H1 (cell line): Measurements from ENCODE around the gene IL17RE. TPM values are rescaled to one million over a fixed set of nuclear protein-coding genes. Genes with fewer than 3 reads are reported as not detected.

Source experiments
- CTCF ChIA-PET: fragments of 300-600 bp; sonication (Branson Sonifier 250); formaldehyde crosslinking; loops from one replicate; lab custom pipeline; 2021; ENCODE audit not compliant: partially characterized antibody; lab: Charles Lee
- POLR2A ChIA-PET: fragments of 300-600 bp; sonication (Branson Sonifier 250); formaldehyde crosslinking; loops from one replicate; lab custom pipeline; 2021; ENCODE audit warnings: inconsistent platforms; ENCODE audit not compliant: partially characterized antibody; lab: Charles Lee
- DNase-seq, 2 experiments: peaks; one replicate each; pipeline versions ENCODE4 v3.0.0 to v3.0.0-alpha.2; 2010 to 2022; ENCODE audit warnings: low spot score in 2 of 2, low read depth in 1 of 2, mixed read lengths in 1 of 2
- FAIRE-seq: peaks from 2 replicates; lab custom pipeline; 2011; peaks lifted over from hg19 to GRCh38; lab: Jason Lieb, UNC
- H2AFZ ChIP-seq: 2 replicates; pipeline ENCODE4 v1.8.1; 2012; ENCODE audit warnings: low read length, inconsistent platforms
- H2AK5ac ChIP-seq: 2 replicates; pipeline ENCODE4 v1.6.1; 2013; ENCODE audit warnings: low read depth, low read length
- H2BK120ac ChIP-seq: replicated peaks from 2 replicates; pipeline ENCODE3; 2013; ENCODE audit warnings: low read depth, low read length, inconsistent platforms
- H2BK12ac ChIP-seq: 2 replicates; pipeline ENCODE4 v1.6.1; 2013; ENCODE audit warnings: low read depth, low read length
- H2BK15ac ChIP-seq: 2 replicates; pipeline ENCODE4 v1.6.1; 2013; ENCODE audit warnings: low read length
- H2BK20ac ChIP-seq: 2 replicates; pipeline ENCODE4 v1.6.1; 2013; ENCODE audit warnings: low read length
- H2BK5ac ChIP-seq: 2 replicates; pipeline ENCODE4 v1.6.1; 2013; ENCODE audit warnings: low read depth, low read length
- H3K14ac ChIP-seq: 2 replicates; pipeline ENCODE4 v1.6.1; 2013; ENCODE audit warnings: inconsistent platforms; ENCODE audit not compliant: insufficient read length
- H3K18ac ChIP-seq: 2 replicates; pipeline ENCODE4 v1.6.1; 2013; ENCODE audit warnings: low read length; ENCODE audit errors: extremely low read depth
- H3K23ac ChIP-seq: 2 replicates; pipeline ENCODE4 v1.6.1; 2013; ENCODE audit warnings: inconsistent platforms; ENCODE audit not compliant: insufficient read length
- H3K23me2 ChIP-seq: 2 replicates; pipeline ENCODE4 v1.6.1; 2013; ENCODE audit warnings: low read depth, low read length
- H3K27ac ChIP-seq: 2 replicates; pipeline ENCODE4 v1.6.1; 2011; ENCODE audit warnings: low read depth, low read length, inconsistent platforms
- H3K27me3 ChIP-seq, 4 experiments: replicated peaks in 1 of 4; 1 replicate in 1 of 4; 2 replicates in 3 of 4; pipeline versions ENCODE4 v1.6.1 to v1.8.1; 2011 to 2013; ENCODE audit warnings: low read length in 3 of 4, mild to moderate bottlenecking in 3 of 4, inconsistent platforms in 2 of 4, mixed read lengths in 2 of 4, moderate library complexity in 1 of 4; ENCODE audit not compliant: control insufficient read depth in 3 of 4, insufficient read depth in 3 of 4; ENCODE audit errors: extremely low read depth in 1 of 4
- H3K36me3 ChIP-seq, 4 experiments: 2 replicates each; pipeline versions ENCODE4 v1.6.1 to v1.8.1; 2011 to 2013; ENCODE audit warnings: mild to moderate bottlenecking in 4 of 4, low read length in 3 of 4, moderate library complexity in 2 of 4, control low read depth in 1 of 4, inconsistent platforms in 1 of 4; ENCODE audit not compliant: insufficient read depth in 4 of 4, control insufficient read depth in 2 of 4
- H3K4ac ChIP-seq: replicated peaks from 2 replicates; pipeline ENCODE3; 2013; ENCODE audit warnings: low read length, low read depth, mixed read lengths, inconsistent platforms; ENCODE audit not compliant: insufficient read length
- H3K4me1 ChIP-seq, 4 experiments: replicated peaks in 1 of 4; 1 replicate in 1 of 4; 2 replicates in 3 of 4; pipeline versions ENCODE4 v1.6.1 to v1.8.1; 2011 to 2013; ENCODE audit warnings: low read length in 3 of 4, inconsistent platforms in 2 of 4, mixed read lengths in 1 of 4; ENCODE audit not compliant: insufficient read depth in 4 of 4, control insufficient read depth in 3 of 4
- H3K4me2 ChIP-seq, 2 experiments: 2 replicates each; pipeline versions ENCODE4 v1.6.1 to v1.8.1; 2011 to 2013; ENCODE audit warnings: low read depth in 2 of 2, low read length in 2 of 2, control low read depth in 1 of 2, inconsistent platforms in 1 of 2, mild to moderate bottlenecking in 1 of 2; ENCODE audit not compliant: insufficient read depth in 1 of 2
- H3K4me3 ChIP-seq, 4 experiments: fragments of 200-600, 300-600 bp in 1 of 4; sonication (generic), shearing (Covaris generic), sonication (Bioruptor Twin) in 1 of 4; 2 replicates each; pipeline versions ENCODE4 v1.5.1 to v1.8.1; 2011 to 2016; ENCODE audit warnings: low read length in 4 of 4, low read depth in 3 of 4, control low read depth in 2 of 4, inconsistent platforms in 2 of 4, mild to moderate bottlenecking in 2 of 4, mixed read lengths in 1 of 4, moderate library complexity in 1 of 4; ENCODE audit not compliant: insufficient read depth in 2 of 4; ENCODE audit errors: extremely low read depth in 1 of 4
- H3K56ac ChIP-seq: replicated peaks from 2 replicates; pipeline ENCODE3; 2013; ENCODE audit warnings: low read depth, mild to moderate bottlenecking, mixed read lengths, low read length, inconsistent platforms; ENCODE audit not compliant: insufficient read length
- H3K79me1 ChIP-seq: 2 replicates; pipeline ENCODE4 v1.6.1; 2013; ENCODE audit warnings: low read depth, low read length, control low read depth
- H3K79me2 ChIP-seq, 2 experiments: 2 replicates each; pipeline versions ENCODE4 v1.6.1 to v1.8.1; 2012 to 2013; ENCODE audit warnings: low read length in 2 of 2, mild to moderate bottlenecking in 2 of 2, inconsistent platforms in 1 of 2; ENCODE audit not compliant: insufficient read depth in 2 of 2, control insufficient read depth in 1 of 2
- H3K9ac ChIP-seq, 4 experiments: replicated peaks in 1 of 4; 1 replicate in 1 of 4; 2 replicates in 3 of 4; pipeline versions ENCODE4 v1.6.1 to v1.8.1; 2011 to 2013; ENCODE audit warnings: low read depth in 3 of 4, low read length in 3 of 4, control low read depth in 2 of 4, mild to moderate bottlenecking in 2 of 4, moderate library complexity in 2 of 4, inconsistent platforms in 1 of 4; ENCODE audit errors: extremely low read depth in 1 of 4
- H3K9me3 ChIP-seq, 2 experiments: 2 replicates each; pipeline versions ENCODE4 v1.6.1 to v1.8.1; 2012 to 2013; ENCODE audit warnings: mild to moderate bottlenecking in 2 of 2, moderate library complexity in 2 of 2, control low read depth in 1 of 2, inconsistent platforms in 1 of 2, low read depth in 1 of 2, low read length in 1 of 2, mixed read lengths in 1 of 2; ENCODE audit not compliant: insufficient read depth in 2 of 2
- H4K20me1 ChIP-seq, 2 experiments: replicated peaks in 1 of 2; 2 replicates each; pipeline versions ENCODE3 to v1.8.1; 2011 to 2013; ENCODE audit warnings: inconsistent platforms in 2 of 2, low read length in 2 of 2, mild to moderate bottlenecking in 1 of 2; ENCODE audit not compliant: insufficient read depth in 2 of 2, control insufficient read depth in 1 of 2
- H4K5ac ChIP-seq: 2 replicates; pipeline ENCODE4 v1.6.1; 2013; ENCODE audit warnings: low read length, low read depth, mixed read lengths, inconsistent platforms; ENCODE audit not compliant: insufficient read length
- H4K8ac ChIP-seq: 2 replicates; pipeline ENCODE4 v1.8.0; 2013; ENCODE audit warnings: mild to moderate bottlenecking, moderate library complexity, low read length, inconsistent platforms; ENCODE audit not compliant: insufficient read depth; ENCODE audit errors: extremely low read depth
- H4K91ac ChIP-seq: replicated peaks from 2 replicates; pipeline ENCODE3; 2013; ENCODE audit warnings: low read length, mixed read lengths, inconsistent platforms; ENCODE audit not compliant: insufficient read length
- CTBP2 ChIP-seq: IDR thresholded peaks from 2 replicates; pipeline ENCODE4 v1.7.0; 2011; ENCODE audit warnings: borderline replicate concordance, mild to moderate bottlenecking, moderate library complexity, mixed read lengths, low read length; ENCODE audit not compliant: insufficient read depth, insufficient read length
- FOSL1 ChIP-seq: IDR thresholded peaks from 2 replicates; pipeline ENCODE4 v1.6.1; 2011; ENCODE audit warnings: mild to moderate bottlenecking, low read depth, low read length, moderate library complexity; ENCODE audit not compliant: insufficient read depth
- HDAC6 ChIP-seq: IDR thresholded peaks from one replicate; pipeline ENCODE4 v1.7.1; 2012; ENCODE audit warnings: low read depth, mild to moderate bottlenecking, inconsistent platforms, low read length, moderate library complexity
- KDM5A ChIP-seq: fragments of 200-600 bp; IDR thresholded peaks from 2 replicates; pipeline ENCODE4 v1.7.1; 2012; ENCODE audit warnings: mild to moderate bottlenecking, low read length, inconsistent platforms, mixed read lengths
- SP4 ChIP-seq: IDR thresholded peaks from 2 replicates; pipeline ENCODE4 v1.6.1; 2012; ENCODE audit warnings: low read length, inconsistent platforms
- TBP ChIP-seq: IDR thresholded peaks from 2 replicates; pipeline ENCODE4 v1.6.1; 2011; ENCODE audit warnings: low read depth, low read length, improper control_type of control experiment
- WGBS, 2 experiments: shearing (Covaris generic) in 1 of 2; methylation state at CpG; one replicate each; pipeline versions ENCODE4 v1.1.6 to v1.1.7; 2013 to 2015; ENCODE audit warnings: low lambda C conversion rate in 2 of 2, mixed read lengths in 2 of 2, inconsistent platforms in 1 of 2, low coverage in 1 of 2, missing lambda C conversion rate in 1 of 2; ENCODE audit not compliant: insufficient replicate concordance in 2 of 2, insufficient coverage in 1 of 2, insufficient read length in 1 of 2; ENCODE audit errors: extremely low coverage in 1 of 2, missing lambda C conversion rate in 1 of 2; 5-methylcytosine and 5-hydroxymethylcytosine counted together
- polyA plus RNA-seq, 7 experiments: library from polyadenylated mRNA; depleted of rRNA in 3 of 7; stranded (reverse) in 5 of 7; unstranded in 2 of 7; fragments of >200 nt in 5 of 7; fragments of 200-250 nt in 2 of 7; gene quantifications; 1 replicate in 5 of 7; 2 replicates in 1 of 7; 4 replicates in 1 of 7; pipeline versions ENCODE4 v1.2.1 to v1.2.3, GENCODE V29; 2011 to 2013; ENCODE audit warnings: missing spikeins in 2 of 7, mixed read lengths in 2 of 7
- total RNA-seq: library from RNA; stranded (reverse); fragmentation: NEBNext Ultra II Directional; extraction: Animal tissue kit (Norgen Biotek cat#: 25700); gene quantifications from 2 replicates; pipeline ENCODE4 v1.2.1, GENCODE V29; 2021
- TF ChIP-seq, protein P1 (sequence below): IDR thresholded peaks from 2 replicates; pipeline ENCODE4 v1.6.1; 2012; ENCODE audit warnings: inconsistent platforms
- TF ChIP-seq, protein P2 (sequence below): IDR thresholded peaks from 2 replicates; pipeline ENCODE4 v1.6.1; 2011; ENCODE audit warnings: low read depth, mild to moderate bottlenecking, low read length; ENCODE audit not compliant: insufficient read depth

The IL17RE gene
- total and polyA plus RNA-seq, 2 of the 8 experiments (the other 6 are each of a cell fraction or from before 2014, with no cell fraction given) = 3.4 to 4.9 TPM

DNA sequence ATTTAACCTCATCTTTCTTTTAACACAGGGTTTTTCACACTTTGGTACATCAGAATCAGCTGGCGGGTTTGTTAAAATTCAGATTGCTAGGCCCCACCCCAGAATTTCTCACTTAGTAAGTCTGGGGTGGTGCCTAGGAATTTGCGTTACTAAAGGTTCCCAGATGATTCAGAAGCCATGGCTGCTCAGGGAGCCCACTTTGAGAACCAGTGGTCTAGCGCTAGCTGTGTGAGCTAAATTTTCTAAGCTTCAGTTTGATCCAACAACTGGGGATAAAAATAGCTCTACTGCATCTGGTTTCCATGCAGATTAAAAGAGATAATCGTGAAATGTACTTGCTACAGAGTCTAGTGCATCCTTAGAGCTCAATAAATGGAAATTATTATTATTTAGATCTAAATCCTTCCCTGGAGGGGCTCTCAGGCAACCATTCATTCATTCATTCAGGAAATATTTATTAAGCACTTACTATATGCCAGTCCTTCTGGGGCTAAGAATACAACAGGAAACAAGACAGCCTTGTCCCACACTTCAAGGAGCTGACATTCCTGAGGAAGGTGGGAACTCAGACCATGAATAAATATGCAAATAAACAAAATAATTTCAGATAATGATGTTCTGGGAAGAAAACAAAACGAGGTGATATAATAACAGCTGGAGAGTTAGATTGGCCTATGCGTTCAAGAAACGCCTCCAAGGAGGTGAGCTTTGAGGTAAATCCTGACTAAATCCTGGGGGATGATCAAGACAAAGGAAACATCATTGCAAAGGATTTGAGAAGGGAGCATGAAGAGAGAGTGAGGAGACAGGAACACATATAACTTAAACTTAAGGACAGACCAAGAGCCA lies 18.7 kb upstream of the IL17RE start:
- Histone ChIP-seq H3K79me1 (no peaks in the 10 kb centered on the region), H3K4ac (no peak overlapping the region), H3K9me3 (no peaks in the 10 kb centered on the region), H4K8ac (no peak overlapping the region), H2BK12ac (no peak overlapping the region), H4K5ac (no peak overlapping the region), H3K4me3 (no peak overlapping the region), H3K14ac (no peak overlapping the region), H3K23ac (no peak overlapping the region), H4K20me1 (no peaks in the 10 kb centered on the region), H2AFZ (no peak overlapping the region), H4K91ac (no peak overlapping the region), H3K18ac (no peak overlapping the region), H3K9ac (no peak overlapping the region), H2BK15ac (no peak overlapping the region), H3K56ac (no peak overlapping the region), H2BK120ac (no peak overlapping the region), H3K4me1 (no peaks in the 10 kb centered on the region), H3K79me2 (no peaks in the 10 kb centered on the region), H2BK5ac (no peak overlapping the region), H2AK5ac (no peak overlapping the region), H3K27ac (no peak overlapping the region), H2BK20ac (no peak overlapping the region), H3K27me3 (no peaks in the 10 kb centered on the region), H3K23me2 (no peaks in the 10 kb centered on the region), H3K4me2 (no peak overlapping the region), H3K36me3 (no peaks in the 10 kb centered on the region)
- CTCF ChIA-PET = interaction anchor here (0.7 to 2.1 kb wide), 8 partner anchors 10 to 99 kb away, joined by 3 to 5 read pairs (median 3); no protein-coding TSS in a partner anchor
- no peak for TF ChIP-seq KDM5A
- no peak for TF ChIP-seq SP4
- TF ChIP-seq TBP = no peak
- TF ChIP-seq, protein P1, sequence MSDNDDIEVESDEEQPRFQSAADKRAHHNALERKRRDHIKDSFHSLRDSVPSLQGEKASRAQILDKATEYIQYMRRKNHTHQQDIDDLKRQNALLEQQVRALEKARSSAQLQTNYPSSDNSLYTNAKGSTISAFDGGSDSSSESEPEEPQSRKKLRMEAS = no peak
- TF ChIP-seq, protein P2, sequence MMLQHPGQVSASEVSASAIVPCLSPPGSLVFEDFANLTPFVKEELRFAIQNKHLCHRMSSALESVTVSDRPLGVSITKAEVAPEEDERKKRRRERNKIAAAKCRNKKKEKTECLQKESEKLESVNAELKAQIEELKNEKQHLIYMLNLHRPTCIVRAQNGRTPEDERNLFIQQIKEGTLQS = no peak
- no peak for TF ChIP-seq CTBP2
- TF ChIP-seq HDAC6 = no peak
- TF ChIP-seq FOSL1 = no peak
- no peak for FAIRE-seq
- WGBS, 2 experiments = 88% methylated on average over 7 of the region's 7 CpGs; no CpG with 5 or more reads in 1 of the 2 experiments
- no peak for DNase-seq
- POLR2A ChIA-PET = interaction anchor here (1.1 to 1.5 kb wide), 2 partner anchors 11 to 19 kb away, joined by 3 to 5 read pairs; partner anchors contain the start of gene IL17RE
